Activated gamma-delta T cell treated with anti-CD3 and anti-CD28 coated beads, Interleukin-2, amount 50 U/mL, for 16 hours (primary cell): ENCODE results near the gene POLR2H.
A peak's percentile ranks its signal among the peaks of the same experiment; 100 is the strongest.

Experiments
- DNase-seq: peaks from one replicate; pipeline ENCODE4 v3.0.0-alpha.2; 2020; ENCODE audit warnings: low read depth

POLR2H gene

DNA sequence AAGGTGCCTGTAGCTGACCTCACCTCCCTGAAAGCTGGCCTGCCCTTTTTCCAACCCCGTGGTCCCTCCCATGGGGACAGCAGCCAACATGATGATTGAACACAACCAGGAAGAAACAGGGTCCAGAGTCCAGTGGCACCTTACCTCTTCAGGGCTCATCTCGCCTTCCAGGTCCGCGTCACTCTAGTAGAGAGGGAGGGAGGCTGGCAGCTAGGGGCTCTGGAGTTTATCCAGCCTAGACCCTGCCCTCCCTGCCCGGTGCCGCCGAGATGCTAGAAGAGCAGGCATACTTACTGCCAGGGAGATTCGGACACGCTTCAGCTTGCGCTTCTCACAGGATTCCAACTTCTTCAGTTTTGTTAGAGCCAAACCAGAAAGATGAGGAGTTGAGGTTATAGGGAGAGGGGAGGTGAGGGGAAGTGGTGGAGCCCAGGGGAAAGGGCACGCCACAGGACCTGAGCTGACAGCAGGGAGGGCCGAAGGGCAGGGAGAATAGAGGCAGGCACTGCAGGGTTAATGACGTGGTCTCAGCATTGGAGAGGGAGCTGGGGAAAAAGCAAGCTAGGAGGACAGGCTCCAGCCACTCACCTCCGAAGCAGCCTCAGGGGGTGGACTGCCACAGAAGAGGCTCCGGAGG lies 9.2 kb upstream of the POLR2H start:
- no peak for DNase-seq

DNA sequence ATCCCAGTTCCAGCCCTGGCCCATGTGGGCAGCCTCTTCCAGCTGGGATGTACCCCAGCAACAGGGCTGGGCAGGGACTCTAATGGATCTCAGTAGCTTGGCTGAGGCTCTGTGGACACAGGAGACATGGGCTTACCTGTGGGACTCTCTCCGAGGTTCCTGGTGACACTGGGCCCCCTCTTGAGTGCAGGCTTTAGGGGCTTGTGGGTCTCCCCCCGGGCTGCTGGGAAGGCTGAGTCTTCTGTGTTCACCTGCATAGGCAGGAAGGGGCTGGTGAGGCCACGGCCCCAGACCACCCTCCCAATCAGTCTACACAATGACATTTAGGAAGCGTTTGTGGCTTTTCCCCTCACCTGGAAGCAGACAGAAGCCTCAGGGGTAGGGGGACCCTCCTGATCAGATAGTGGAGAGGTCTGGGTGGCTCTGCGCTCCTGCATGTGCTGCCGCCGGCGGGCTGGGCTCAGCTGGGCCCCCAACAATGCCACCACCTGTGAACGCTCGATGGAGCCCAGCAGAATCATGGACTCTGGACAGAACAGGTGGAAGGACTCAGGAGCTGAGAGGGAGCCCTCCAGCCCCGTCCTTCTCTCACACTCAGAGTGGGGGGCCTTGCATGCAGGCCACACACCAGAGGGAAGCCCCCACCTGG lies 8.5 kb upstream of the POLR2H start:
- no peak for DNase-seq

DNA sequence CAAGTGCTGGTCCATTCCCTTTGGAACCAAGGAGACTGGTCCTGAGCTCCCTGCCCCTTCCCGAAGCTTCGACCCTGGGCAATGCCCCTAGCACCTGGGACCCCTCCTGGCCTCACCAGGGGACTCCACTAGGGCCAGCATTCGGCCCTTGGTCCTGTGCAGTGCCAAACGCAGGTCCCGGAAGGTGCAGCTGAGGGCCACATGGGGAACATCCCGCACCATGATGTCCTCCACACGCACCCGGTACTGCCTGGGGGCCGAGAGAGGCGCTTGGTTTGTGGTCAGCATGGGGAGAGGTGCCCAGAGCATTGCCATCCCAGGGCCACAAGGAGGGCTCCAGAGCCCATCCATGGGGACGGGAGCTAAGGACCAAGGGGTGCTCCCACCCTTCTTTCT lies 8.0 kb upstream of the POLR2H start:
- no peak for DNase-seq

DNA sequence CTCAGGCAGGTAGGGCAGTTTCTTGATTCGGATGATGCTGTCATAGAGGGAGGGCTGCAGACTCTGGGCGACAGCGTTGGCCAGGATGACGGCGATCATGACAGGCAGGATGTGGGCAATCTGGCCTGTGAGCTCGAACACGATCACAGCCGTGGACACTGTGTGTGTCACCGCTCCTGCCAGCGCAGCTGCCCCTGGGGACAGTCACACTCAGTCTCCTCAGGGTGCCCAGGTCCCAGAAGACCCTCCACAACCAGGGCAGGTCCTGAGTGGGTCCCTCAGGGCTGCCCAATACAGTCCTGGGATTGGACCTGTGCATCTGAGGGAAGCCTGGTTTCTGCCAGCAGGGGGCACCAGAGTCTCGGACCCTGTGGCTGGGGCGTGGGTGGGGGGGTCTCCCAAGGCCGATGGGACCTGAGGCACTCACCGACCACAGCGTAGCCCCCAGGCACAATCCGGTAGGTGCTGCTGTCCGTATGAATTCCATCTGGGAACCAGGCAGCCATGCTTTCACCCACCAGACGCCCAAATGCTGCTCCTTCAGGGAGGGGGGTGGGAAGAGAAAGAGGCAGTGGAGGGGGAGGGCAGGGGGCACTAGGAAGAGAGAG lies 7.3 kb upstream of the POLR2H start:
- peak; percentile 47 for DNase-seq

DNA sequence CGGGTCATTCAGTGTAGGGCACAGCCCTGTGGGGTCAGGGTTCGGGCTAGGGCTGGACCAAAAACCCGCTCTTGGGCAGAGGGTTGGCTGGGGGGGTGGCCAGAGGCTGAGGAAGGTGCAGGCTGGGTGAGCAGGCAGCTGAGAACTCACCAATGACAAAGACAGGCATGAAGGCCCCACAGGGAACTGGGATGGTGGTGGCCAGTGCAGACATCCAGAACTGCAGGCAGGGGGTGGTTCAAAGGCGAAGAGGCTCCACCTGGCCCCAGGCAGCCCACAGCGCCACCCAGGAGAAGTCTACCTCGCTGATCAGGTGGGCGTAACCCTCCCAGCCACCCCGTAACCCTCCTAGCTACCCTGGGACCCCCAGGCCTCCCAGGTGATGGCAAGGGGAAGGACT lies 6.8 kb upstream of the POLR2H start:
- DNase-seq: no peak

DNA sequence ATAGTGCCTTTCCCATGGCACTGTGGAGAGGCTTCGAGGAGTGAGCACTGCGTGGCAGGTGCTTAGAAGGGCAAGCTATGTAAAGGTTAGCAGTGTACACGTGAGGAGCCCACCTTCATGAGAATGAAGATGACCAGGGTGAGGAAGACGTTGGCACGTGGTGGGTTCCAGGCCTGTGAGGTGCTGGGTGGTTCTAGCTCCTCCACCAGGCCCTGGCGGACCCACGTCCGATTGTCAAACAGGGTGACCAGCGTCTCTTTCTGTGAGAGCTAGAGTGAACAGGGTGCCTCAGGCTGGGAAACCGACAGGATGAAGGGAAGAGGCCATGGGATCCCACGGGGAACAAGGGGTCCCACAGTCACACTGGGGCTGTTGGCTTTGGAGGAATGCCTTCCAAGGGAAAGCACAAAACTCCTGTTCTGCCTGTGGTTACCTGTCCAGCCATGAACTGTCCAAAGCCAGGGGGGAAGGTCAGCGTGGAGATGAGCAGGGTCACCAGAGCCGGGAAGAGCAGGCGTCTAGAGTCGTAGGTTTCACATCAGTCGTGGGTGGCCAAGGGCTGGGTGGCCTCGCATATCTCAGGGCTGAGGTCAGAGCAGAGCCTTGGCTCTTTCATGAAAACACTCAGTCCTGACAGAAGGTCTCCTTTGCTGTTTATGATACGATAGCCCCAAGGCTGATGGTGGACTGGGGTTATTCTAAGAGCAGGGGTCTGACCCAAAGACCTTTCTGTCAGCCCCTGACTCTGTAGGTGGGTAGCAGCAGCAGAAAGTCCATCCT lies 6.1 kb upstream of the POLR2H start:
- no peak for DNase-seq

DNA sequence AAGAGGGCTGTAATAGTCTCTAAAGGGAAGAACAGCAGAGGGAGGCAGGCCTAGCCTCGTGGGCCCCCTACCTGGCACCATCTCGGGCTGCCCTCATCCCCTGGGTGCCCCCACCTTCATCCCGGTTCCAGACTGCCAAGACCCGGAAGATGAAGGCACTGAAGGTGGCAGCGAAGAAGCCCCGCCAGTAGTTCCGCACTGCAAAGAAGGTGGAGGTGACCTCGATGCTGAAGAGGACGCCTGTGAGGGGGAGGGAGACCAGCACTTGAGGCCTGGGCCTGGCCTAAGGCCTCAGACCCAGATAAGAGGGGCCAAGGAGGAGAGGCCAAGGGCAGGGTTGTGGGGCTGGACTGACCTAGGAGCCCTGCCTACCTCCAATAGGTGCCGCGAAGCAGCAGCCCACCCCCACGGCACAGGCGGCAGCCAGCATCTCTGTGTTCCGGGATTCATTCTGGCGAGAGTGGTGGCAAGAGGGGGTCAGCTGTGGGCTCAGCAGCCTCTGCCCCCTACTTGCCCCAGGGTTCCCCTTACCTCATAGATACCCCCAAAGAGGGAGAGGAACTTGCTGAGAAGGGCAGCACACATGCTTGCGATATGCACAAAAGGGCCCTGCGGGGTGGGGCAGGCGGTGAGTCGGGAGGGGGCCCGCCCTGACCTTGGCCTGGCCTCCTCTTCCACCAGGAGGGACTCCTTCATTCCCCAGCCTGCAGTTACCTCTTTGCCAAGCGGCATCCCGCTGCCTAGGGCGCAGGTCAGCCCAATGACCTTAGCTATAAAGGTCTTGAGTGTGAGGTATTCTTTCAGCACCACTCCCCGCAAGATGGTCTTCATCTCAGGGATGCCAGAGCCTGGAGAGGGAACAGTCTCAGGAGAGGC lies 4.0 kb upstream of the POLR2H start:
- DNase-seq: no peak

DNA sequence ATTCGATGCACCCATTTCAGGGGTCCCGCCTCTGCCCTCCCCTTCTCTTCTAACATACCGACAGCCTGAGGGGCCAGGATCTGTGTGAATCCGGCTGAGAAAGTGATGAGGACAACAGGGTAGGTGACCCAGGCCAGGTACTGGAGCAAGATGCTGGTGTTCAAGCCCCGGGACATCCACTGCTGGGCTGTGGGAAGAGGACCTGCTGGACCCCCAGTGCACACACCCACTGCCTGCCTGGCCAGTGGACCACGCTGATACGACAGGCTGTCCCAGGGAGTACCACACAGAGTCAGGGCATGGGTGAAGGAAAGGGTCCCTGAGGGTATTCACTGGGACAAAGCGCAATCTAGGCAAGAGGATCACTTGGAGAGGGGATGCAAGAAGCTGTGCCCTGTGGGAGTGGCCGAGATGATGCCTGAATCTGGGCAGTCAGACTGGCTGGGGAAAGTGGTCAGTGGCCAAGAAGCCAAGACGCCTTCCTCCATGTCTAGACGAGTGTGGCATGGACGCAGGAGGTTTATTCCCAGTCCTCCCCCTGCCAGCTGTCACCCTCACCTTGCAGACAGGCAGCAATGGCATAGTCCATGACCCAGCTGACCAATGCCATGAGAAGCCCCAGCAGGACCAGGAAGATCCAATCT lies 3.3 kb upstream of the POLR2H start:
- DNase-seq: no peak

DNA sequence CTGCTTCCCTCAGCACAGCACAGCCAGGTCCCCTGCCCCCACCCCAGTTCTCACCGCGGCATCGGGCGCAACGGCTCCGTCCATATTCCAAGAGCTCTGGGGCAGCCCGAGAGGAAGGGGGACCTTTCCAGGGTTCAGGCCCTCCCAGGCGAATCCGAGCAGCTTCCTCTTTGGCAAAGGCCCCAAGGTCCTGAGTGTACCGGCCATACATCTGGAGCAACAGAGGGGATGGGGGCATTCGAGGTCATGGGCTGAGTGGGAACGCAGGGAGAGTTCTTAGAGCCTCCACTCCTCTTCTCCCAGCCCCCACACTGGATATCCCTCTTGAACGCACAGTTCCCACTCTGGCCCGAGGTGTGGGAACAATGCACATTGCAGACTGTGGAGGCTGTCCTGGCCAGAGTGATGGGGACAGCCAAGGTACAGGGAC lies 2.6 kb upstream of the POLR2H start:
- DNase-seq: no peak

DNA sequence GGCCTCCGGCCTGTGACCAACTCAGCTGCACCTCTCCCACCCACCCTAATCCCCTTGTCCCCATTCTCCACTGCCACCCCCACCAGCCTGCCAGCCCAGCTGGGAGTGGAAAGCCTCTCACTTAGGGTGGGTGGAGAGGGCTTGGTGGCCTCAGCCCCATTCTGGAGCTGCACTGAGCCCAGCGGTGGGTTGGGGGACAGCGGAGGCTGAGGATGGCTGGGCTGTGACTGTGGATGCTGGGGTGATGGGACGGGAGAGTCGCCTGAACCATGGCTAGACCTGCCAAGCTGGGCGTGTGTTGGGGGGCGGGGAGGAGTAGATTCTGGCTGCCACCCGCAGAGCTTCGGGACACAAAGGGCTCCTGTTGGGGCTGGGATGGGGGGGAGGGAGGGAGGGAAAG lies 1.9 kb upstream of the POLR2H start:
- DNase-seq: no peak

DNA sequence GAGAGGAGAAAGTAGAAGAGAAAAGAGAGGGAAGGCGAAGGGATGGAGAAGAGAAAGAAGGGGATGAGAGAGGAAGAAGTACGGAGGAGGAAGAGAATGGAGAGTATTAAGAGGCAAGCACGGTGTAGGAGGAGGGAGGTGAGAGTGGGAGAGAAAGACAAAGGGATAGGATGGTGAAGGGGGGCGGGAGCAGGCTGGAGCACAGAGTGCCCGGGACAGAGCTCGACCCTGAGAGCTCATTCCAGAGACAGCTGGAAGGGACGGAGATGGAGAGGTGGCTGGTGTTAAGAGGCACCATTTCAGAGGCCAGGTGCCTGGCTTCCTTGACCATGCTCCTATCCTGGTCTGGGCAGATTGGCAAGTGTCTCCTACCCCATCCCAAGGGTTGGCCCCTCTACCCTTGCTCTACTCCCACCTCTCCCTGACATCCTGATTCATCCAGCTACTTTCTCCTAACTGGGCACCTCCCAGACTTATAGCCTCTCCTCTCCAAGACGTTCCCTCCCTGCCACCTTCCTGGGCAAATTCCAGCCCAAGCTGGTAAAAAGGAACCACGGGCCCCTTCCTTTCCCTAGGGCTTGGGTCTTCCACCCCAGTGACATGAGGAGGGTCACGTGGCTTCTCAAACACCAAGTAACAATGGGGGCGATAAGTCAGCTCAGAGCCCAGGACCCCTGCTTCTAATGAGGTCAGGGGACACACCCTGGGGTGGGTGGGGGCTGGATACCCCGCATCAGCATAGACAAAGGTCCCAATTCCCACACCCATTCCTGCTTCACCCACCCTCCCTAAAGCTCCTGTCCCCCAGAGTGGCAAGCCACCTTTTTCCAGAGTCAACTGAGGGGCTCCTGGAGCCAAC lies 1.2 kb upstream of the POLR2H start:
- no peak for DNase-seq

DNA sequence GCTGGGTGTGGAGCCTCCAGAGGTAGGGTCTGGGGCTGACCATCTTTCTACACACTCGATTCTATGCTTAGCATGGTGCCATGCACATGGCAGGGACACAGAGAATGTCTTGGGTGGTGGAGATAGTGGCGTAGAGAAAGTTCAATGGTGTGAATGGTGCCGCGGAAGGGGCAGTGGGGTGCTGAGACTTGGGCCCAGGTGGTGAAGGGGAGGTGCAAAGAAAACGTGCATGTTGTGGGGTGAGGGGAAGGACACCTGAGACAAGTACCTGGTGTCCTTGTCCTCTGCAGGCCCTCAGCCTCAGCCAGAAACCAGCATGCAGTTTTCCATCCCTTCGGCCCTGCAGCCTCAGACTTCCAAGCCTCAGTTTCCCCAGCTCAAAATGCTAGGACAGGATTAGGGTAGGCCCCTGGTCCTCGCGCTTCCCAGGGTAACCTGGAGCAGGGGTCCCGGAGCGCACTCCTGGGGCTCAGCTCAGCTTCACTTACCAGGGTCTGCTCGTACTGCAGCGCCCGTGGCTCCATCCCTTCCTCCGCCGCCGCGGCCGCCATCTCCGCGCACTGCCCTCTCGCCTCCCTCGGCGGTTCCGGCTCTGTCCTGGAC lies 480 bp upstream of the POLR2H start:
- no peak for DNase-seq

DNA sequence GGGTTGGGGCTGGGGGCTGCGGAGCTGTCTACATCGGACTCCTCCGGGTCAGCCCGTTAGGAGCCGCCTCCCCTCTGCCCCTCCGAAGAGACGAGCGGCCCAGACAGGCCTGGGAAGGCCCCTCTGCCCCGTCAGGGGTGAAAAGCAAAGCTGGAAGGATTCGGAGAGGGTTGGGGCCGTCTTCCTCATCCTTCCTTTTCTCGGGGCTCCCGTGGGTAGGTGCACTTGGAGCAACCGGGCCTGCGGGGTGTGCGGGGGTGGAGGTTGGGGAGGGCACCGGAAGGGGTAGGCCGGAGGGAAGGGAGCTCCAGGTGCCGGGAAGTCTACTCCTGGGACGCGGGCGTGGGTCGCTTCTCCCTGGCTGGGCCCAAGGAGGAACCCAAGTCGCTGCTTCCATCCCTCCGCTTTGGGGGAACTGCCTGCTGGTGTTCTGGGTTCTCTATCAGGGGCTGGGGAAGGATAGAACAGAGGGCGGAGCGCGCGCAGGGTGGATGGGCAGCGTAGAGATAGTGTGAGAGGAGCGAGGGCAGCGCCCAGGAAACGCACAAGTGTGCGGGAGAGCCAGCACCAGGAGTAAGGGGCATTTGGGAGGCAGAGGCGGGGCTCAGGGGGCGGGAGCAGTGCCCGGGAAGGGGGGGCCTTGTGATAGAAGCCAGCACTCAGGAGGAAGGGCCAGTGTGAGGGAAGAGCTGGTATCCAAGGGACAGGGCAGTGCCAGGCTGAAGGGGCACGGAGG lies 590 bp downstream of the POLR2H start:
- no peak for DNase-seq

DNA sequence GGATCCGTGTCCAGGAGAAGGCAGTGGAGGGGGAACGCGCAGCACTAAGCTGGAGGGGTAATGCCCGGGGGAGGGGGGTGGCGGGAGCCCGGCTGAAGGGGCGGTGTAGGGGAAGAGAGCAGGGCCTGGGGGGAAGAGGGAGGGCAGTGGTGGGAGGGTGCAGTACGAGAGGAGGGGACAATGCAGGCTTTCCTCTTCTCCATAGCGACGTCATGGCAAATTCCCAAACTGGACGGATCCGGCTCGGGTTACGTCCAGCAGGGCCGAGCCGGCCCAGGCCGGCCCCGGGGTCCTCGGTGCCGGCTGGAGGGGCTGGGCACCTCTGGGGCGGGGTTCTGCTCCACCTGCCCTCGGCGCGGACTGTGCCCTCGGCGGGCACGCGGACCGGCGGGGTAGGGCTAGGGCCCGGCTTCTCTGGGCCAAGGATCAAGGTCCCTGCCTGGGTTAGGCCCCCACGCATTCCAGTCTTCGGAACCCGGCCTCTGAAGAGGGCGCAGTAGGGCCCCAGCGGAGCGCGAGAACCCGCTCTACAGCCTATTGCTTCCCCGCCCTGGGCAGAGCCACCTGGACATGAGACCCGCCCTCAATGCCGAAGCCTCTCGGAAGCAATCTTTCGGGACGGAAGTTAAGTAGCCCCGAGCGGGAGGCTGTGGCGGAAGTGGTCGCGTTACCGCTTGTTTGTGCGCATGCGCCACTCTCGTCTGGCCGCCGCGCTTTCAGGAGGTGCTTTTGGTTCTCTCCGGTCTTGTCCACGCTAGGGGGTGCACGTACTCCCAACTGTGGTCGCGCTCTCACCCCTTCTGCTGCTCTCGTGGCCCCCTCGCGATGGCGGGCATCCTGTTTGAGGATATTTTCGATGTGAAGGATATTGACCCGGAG lies 1.4 kb downstream of the POLR2H start:
- DNase-seq: peak; percentile 92

DNA sequence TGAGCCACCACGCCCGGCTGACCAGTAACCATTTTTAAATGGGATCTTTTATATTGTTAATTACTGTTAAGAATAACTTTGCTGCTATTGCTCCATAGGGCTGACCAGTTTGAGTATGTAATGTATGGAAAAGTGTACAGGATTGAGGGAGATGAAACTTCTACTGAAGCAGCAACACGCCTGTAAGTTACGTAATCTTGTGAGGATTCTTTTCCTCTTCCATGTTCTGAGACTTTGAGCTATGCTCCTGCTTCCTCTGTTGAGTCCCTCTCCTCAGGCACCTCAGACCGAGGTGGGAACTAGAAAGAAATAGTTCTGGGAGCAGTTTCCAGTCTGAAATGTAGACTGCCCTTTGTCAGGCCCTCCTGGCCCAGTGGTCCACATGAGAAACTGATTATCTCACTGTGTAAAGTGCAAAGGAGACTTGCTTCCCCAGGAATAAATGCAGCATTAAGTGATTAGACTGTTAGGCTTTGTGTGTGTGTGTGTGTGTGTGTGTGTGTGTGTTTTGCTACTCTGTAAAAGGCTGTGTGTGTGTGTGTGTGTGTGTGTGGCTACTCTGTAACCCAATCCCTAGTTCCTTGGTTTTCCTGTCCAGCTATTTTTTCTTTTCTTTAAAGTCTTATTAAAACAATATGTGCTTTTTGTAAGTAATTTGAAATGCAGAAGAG lies 5.2 kb downstream of the POLR2H start:
- no peak for DNase-seq

DNA sequence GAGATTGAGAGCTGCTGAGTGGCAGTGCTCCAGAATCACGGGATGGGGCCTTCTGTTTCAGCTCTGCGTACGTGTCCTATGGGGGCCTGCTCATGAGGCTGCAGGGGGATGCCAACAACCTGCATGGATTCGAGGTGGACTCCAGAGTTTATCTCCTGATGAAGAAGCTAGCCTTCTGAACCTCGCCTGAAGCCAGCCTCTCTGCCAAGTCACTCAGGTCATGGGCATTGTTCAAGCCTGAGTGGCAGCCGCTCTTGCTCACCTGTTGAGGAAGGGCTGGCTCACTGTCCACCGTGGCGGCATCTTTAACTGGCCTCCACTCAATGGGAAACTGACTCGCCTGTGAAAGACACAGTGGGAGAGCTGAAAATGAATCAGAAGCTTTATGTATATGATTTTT lies 6.6 kb downstream of the POLR2H start:
- no peak for DNase-seq

DNA sequence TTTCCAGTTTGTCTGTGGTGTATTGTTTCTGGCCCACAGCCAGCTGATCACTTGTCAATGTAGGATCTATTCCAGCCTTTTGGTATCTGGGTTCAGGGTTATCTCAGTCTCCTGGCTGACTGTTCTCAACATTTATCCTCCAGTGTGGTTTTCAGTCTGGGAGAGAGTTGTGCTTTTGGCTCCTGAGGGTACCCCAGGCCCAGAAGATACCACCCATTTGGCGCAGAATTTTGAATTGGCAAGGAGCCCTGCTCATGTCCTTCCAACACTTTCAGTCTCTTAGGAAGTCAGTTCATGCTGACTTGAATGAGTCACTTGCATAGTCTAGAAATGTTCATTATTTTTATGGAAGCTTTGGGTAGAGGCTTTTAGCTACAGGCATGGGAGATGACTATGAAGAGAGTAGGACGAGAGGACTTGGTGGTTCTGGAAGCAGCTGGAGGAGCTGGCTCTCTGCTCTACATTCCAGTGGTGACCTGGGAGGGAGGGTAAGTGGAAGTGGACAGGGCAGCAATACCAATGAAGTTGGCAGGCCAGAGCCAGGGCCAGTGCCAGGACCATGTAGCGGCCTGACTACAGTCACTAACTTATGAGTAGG lies 7.2 kb downstream of the POLR2H start:
- no peak for DNase-seq
